GM13976 (cell line): Measurements from ENCODE around the gene RCAN2.

Source experiments
- DNase-seq: peaks from one replicate; pipeline ENCODE4 v3.0.0; 2012; ENCODE audit warnings: low spot score
- CTCF ChIP-seq: IDR thresholded peaks from 2 replicates; pipeline ENCODE4 v1.5.1; 2012; ENCODE audit warnings: borderline replicate concordance, mild to moderate bottlenecking; ENCODE audit not compliant: insufficient read depth; ENCODE audit errors: extremely low read depth, missing control alignments, control extremely low read depth
- in situ Hi-C: fragments of 300-500 bp; cut with MboI; formaldehyde crosslinking; loops from one replicate; pipeline ENCODE4 v1.12.0; 2022; ENCODE audit warnings: low sequenced_read_pairs, mixed read lengths, inconsistent platforms; ENCODE audit not compliant: unreplicated experiment

The RCAN2 gene

GRCh38 chr6:46273911-46274310, 217.3 kb downstream of the RCAN2 start:
- DNase-seq = no peak
- in situ Hi-C loops = no loop called here
- no peak for TF ChIP-seq CTCF

GRCh38 chr6:46271728-46272127, 219.5 kb downstream of the RCAN2 start:
- no peak for DNase-seq
- TF ChIP-seq CTCF = no peak
- in situ Hi-C loops = no loop called here

- DNase-seq = no peak
- in situ Hi-C loops = no loop called here
- TF ChIP-seq CTCF = no peak
Observed at GRCh38 chr6:46271107-46271506, 220.1 kb downstream of the RCAN2 start.

- DNase-seq = no peak
- TF ChIP-seq CTCF = no peak
- in situ Hi-C loops = no loop called here
Observed at GRCh38 chr6:46270336-46270735, 220.9 kb downstream of the RCAN2 start.

- TF ChIP-seq CTCF = no peak
- DNase-seq = no peak
- in situ Hi-C loops = no loop called here
Observed at GRCh38 chr6:46269447-46270229, 221.6 kb downstream of the RCAN2 start.

GRCh38 chr6:46267515-46267914, 223.7 kb downstream of the RCAN2 start:
- in situ Hi-C loops = no loop called here
- no peak for TF ChIP-seq CTCF
- DNase-seq = no peak
